RWPE2 (cell line): Measurements from ENCODE around the gene S100P.
A peak's percentile ranks its signal among the peaks of the same experiment; 100 is the strongest.

Source experiments
- ATAC-seq: fragments of 200-7000 bp; cut with Tn5 transposase; 3 replicates; pipeline ENCODE4 v1.9.1; 2021; ENCODE audit warnings: low read depth
- DNase-seq: peaks from one replicate; pipeline ENCODE4 v3.0.0-alpha.2; 2020; ENCODE audit warnings: low spot score
- H3K27ac ChIP-seq: fragments of 450-650 bp; 2 replicates; pipeline ENCODE4 v1.5.1; 2017; ENCODE audit warnings: mild to moderate bottlenecking; ENCODE audit not compliant: poor library complexity, severe bottlenecking
- H3K27me3 ChIP-seq: fragments of 250-450 bp; sonication (Bioruptor Pico); 2 replicates; pipeline ENCODE4 v1.5.1; 2021; ENCODE audit warnings: mild to moderate bottlenecking, moderate library complexity; ENCODE audit not compliant: insufficient read depth, poor library complexity, severe bottlenecking
- H3K36me3 ChIP-seq: fragments of 250-450 bp; sonication (Bioruptor Pico); 2 replicates; pipeline ENCODE4 v1.5.1; 2020; ENCODE audit warnings: low read depth, mild to moderate bottlenecking, moderate library complexity
- H3K4me1 ChIP-seq: fragments of 250-450 bp; sonication (Bioruptor Pico); 2 replicates; pipeline ENCODE4 v1.5.1; 2021; ENCODE audit warnings: mild to moderate bottlenecking, moderate library complexity; ENCODE audit not compliant: insufficient read depth, poor library complexity, severe bottlenecking
- H3K4me3 ChIP-seq: fragments of 250-450 bp; sonication (Bioruptor Pico); 2 replicates; pipeline ENCODE4 v1.5.1; 2021; ENCODE audit warnings: mild to moderate bottlenecking, moderate library complexity; ENCODE audit not compliant: severe bottlenecking
- H3K9me3 ChIP-seq: fragments of 250-450 bp; sonication (Bioruptor Pico); 2 replicates; pipeline ENCODE4 v1.5.1; 2021; ENCODE audit warnings: mild to moderate bottlenecking, moderate library complexity; ENCODE audit not compliant: severe bottlenecking
- TF ChIP-seq, protein P1 (sequence below): fragments of 450-650 bp; IDR thresholded peaks from one replicate; pipeline ENCODE4 v1.5.1; 2017; ENCODE audit warnings: mild to moderate bottlenecking, moderate library complexity; ENCODE audit not compliant: poor library complexity, severe bottlenecking

The S100P gene

DNA sequence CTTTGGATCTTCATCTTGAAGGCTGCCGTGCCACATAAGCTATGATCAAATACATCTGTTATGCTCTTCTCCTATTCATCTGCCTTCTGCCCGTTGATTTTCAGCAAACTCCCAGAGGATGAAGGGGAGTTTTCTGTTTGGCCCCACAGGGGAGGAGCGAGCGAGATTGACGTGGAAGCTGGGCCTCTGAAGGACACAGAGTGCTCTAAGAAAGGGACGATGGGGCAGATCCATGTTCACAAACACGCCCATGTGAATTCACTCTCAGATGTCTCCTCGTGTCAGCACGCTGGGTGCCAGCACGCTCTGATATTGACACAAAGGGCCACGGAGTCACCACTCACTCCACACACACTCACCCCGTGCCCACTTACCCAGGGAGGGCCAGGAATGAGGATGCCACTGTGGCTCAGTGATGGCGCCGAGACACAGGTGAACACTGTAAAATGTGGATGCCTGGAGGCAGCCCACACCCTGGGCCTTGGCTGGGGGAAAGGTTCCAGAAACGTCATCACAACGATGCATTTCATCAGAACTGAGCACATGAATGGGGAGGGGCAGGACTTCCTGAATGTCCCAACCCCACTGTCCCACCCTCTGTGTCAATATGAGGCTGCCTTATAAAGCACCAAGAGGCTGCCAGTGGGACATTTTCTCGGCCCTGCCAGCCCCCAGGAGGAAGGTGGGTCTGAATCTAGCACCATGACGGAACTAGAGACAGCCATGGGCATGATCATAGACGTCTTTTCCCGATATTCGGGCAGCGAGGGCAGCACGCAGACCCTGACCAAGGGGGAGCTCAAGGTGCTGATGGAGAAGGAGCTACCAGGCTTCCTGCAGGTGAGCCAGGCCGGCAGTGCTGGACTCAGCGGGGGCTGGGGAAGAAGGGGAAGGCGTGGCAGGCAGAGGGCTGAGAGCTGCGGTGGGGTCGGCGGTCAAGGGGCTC is at the start of gene S100P:
S100P (plus strand) TSS at position 648 of the 946 bp plus-strand sequence; CDS start at position 703, 55 bp downstream.
- Histone ChIP-seq H3K27ac (peak within 1 kb of the TSS; percentile 10), H3K9me3 (no peaks in the 10 kb centered on the region), H3K27me3 (no peaks in the 10 kb centered on the region), H3K4me1 (peaks cover 22% of the 10 kb centered on the region), H3K4me3 (no peak within 1 kb of the TSS), H3K36me3 (no peaks in the 10 kb centered on the region)
- TF ChIP-seq, protein P1, sequence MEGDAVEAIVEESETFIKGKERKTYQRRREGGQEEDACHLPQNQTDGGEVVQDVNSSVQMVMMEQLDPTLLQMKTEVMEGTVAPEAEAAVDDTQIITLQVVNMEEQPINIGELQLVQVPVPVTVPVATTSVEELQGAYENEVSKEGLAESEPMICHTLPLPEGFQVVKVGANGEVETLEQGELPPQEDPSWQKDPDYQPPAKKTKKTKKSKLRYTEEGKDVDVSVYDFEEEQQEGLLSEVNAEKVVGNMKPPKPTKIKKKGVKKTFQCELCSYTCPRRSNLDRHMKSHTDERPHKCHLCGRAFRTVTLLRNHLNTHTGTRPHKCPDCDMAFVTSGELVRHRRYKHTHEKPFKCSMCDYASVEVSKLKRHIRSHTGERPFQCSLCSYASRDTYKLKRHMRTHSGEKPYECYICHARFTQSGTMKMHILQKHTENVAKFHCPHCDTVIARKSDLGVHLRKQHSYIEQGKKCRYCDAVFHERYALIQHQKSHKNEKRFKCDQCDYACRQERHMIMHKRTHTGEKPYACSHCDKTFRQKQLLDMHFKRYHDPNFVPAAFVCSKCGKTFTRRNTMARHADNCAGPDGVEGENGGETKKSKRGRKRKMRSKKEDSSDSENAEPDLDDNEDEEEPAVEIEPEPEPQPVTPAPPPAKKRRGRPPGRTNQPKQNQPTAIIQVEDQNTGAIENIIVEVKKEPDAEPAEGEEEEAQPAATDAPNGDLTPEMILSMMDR: no peak
- DNase-seq (no peak), ATAC-seq (no peak)

- H3K36me3 ChIP-seq: peaks cover 21% of the 10 kb centered on the region
- H3K27me3 ChIP-seq: no peaks in the 10 kb centered on the region
- H3K27ac ChIP-seq: no peak overlapping the region
- H3K4me1 ChIP-seq: peaks cover 7% of the 10 kb centered on the region
- no peak for DNase-seq
- H3K9me3 ChIP-seq: no peaks in the 10 kb centered on the region
- TF ChIP-seq, protein P1: no peak
- no peak for ATAC-seq
- no peak overlapping the region for H3K4me3 ChIP-seq
These were observed 48.7 kb upstream of the S100P start for GRCh38 chr4:6644792-6645530.

DNA sequence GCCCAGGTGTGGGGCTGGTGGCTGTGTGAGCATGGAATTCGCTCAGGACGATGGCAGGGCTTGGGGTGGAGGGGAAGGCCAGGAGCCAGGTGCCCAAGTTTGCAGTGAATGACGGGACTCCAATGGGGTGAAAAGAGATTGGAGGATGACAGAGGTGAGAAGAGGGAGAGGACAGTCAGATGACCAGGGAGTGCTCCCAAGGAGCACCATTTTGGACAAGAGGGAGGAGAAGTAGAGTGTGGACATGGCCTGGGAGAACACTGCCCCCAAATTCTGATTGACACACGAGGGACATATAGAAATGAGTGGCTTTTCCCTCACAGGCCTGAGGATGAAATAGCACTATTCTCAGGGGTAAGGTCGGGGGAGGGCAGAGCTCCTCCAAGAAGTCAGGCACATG is 46.5 kb upstream of the S100P start:
- peaks cover 13% of the 10 kb centered on the region for H3K36me3 ChIP-seq
- H3K4me3 ChIP-seq: no peak overlapping the region
- H3K4me1 ChIP-seq: peaks cover 3% of the 10 kb centered on the region
- no peak for DNase-seq
- no peak for ATAC-seq
- no peaks in the 10 kb centered on the region for H3K9me3 ChIP-seq
- no peaks in the 10 kb centered on the region for H3K27me3 ChIP-seq
- no peak overlapping the region for H3K27ac ChIP-seq
- TF ChIP-seq, protein P1: no peak

DNA sequence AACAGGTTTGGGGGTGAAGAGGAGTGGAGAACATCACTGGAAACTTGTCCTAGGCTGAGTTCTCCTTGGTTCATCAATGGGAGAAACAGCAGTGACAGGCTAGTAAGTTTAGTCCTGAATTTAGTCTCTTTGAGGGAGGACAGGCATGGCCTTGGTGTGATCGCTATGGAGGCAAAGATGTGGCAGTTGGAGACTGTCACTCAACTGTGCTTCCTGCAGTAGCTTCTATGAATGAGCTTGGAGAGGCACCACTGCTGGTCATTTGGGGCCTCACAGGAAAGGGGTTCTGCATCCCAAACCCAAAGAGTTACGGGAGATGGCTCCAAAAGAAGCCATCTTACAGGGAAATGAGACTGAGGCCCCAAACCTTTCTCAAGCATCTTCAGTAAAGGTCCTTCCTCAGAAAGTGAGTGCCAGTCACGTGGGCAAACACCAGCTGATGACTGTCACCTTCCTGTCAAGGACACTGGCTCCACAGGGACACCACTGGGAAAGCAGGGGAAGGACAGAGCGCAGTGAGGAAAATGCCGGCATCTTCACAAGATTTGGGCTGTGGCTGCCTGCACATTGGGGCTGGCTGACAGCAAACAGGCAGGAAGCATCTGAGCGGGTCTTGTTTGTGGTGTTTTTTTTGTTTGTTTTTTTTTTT is 46.0 kb upstream of the S100P start:
- H3K4me1 ChIP-seq: no peaks in the 10 kb centered on the region
- DNase-seq (no peak), ATAC-seq (no peak)
- no peak overlapping the region for H3K27ac ChIP-seq
- no peak overlapping the region for H3K4me3 ChIP-seq
- H3K9me3 ChIP-seq: no peaks in the 10 kb centered on the region
- no peaks in the 10 kb centered on the region for H3K27me3 ChIP-seq
- TF ChIP-seq, protein P1: no peak
- H3K36me3 ChIP-seq: peaks cover 8% of the 10 kb centered on the region
